Activated CD8-positive, alpha-beta memory T cell treated with anti-CD3 and anti-CD28 coated beads, Interleukin-2, amount 50 U/mL, for 48 hours (primary cell): Measurements from ENCODE around the gene CASP1.
"Not testable (repeated sequence)": the region's sequence is repeated elsewhere in the genome, so short reads cannot be mapped to it uniquely, and the experiment has no call there.

Source experiments
- DNase-seq: peaks from one replicate; pipeline ENCODE4 v3.0.0-alpha.2; 2020

Gene CASP1

DNA sequence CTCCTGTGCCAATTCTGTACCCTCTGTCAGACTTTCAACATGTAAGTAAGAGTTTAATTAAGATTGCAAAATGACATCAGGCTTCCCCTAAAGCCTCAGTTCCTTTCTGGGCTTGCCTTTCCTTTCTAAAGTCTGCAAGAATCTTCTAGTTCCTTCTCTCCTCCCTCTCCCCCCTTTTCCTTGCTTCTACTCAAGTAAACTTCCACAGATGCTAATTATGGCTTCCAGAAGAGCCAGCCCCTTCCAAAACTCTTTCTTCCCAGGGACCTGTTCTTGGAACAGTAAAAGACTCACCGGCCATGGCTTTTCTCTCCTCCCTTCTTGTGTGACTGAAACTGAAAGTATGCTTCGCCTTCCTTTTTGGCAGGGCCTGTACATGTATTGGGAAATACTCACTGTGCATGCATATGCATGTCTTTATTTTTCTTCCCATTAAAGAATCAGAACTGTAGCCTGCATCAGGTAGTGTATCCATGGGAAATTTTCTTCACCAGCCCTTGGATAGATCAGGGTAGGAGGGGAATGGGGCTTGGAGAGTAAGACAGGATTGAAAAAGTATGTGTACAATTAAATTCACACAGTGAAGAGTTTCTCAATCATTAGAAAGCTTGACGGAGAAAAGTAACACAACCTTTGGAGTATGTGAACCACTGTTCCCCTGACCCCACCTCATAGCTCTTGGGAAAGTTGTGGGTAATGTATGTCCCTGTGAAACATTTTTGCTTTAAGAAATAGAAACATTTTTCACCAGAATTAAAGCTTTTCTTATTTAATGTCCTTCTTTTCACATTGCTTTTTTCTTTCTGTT, at the start of gene CASP1:
Gene CASP1, minus strand, starts transcription at position 332 of the 808 bp plus-strand sequence. Its CDS starts 31 bp downstream, at position 301.
- no peak for DNase-seq

DNA sequence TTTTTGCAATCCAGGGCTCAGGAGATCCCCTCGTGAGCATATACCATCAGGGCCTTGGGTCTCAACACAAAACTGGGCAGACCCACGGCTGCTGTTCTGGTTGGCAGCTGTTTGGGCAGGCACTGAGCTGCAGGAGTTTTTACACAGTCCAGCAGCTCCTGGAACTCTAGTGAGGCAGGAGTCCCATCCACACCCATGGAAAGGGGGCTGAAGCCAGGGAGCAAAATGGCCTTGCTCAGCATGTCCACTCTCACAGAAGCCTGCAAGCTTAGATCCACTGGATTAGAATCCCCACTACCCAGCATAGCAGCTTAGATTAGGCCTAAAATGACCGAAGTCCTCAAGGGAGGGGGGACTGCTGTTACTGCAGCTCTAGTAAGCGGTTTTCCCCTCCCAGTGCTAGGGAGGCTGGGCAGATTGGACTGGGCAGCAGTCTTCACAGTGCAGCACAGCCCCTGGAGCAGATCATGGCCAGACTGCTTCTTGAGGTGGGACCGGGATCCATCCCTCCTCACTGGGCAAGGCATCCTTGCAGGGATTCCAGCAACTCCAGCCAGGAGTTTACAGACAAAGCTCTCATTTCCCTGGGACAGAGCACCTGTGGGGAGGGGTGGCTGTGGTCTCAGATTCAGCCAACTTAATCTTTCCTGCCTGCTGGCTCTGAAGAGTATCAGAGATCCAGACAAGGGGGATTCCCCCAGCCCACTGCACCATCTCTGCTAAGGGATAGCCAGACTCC, 46.6 kb upstream of the CASP1 start:
- no peak for DNase-seq

DNA sequence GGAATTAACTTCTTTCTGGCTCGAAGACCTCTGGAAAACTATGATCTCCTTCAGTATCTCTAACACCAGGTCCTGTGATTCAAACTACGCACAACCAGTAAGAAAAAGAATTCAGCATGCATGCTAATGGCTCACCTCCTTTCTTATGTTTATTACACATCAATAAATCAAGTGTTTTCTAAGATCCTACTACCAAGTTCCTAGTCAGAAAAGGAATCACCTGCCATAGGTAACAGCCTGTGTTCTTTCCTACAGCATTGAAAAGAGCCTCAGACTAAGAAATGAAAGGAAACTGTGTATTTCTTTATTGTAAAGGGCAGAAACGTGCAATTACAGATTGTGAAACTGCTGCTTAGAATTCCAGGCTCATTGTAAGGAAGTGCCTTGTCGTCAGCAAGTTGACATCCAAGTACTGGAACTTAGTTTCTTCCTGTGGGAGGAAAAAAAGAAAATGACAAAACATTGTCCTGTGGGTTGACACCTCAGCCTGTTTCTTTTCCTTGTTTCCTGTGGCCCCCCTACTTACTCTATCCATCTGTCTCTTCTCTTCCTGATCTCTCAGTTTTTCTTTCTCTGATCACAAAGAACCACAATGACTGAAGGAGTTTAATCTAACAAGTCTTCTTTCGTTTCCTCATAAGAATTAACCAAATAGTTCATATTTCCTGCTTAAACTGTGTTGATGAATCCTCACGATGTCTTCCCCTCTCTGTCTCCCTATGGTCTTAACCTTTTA, 45.4 kb upstream of the CASP1 start:
- DNase-seq = not testable (repeated sequence)

DNA sequence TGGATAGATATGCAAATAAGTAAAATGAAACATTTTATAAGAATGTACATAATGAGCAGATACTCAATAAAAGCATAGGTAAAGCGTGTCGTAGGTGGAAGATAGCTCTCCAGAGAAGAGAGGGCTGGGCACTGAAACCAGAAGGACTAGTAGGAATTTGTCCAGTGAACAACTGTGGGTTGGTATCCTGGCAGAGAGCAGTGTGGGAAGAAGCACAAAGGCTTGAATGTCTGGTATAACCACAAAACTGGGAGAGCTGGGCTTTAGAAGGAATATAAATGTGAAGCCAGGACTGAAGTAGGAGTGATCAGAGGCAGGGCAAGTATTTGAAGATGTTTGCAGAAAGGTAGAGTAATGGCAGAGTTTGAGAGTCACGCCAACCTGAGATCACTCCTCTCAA, 43.3 kb upstream of the CASP1 start:
- DNase-seq = no peak

DNA sequence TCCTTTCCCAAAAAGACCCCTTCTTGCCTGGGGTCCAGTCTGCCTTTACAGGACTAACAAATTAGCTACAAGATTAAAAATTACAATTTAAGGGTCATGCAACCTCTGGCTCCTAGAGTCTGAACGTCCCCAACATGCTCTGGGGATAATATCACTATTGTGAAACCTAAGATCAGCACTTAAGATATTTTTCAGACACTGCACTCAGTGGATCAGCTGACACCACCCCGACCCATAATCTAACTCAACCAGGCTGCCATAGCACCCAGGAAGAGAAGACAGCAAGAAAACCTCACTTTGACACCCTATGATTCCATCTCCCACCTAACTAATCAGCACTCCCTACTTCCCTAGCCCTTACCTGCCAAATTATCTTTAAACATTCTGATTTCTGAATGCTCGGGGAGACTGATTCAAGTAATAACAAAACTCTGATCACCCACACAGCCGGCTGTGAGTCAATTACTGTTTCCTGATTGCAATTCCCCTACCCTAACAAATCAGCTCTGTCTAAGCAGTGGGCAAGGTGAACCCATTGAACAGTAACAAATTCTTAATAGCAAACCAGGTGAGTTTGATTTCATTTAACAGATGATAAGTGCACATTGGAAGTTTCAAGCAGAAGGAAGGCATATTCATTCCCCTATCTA, 42.3 kb upstream of the CASP1 start:
- not testable (repeated sequence) for DNase-seq

DNA sequence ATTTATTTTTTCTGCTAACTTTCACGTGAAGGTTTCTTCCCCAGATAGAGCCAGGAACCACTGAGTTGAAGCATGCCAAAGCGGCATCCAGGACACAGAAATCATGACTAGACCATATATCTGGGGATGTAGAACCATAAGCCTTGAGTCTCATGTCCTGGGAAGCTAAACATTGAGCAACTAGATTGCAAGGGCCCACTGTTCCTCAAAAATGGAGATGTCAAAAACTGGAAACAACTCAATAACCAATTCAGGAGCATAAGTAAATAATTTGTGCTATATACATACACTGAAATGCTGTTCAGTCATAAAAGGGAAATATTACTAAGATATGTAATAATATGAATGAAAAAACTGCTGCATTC, 39.2 kb upstream of the CASP1 start:
- no peak for DNase-seq

DNA sequence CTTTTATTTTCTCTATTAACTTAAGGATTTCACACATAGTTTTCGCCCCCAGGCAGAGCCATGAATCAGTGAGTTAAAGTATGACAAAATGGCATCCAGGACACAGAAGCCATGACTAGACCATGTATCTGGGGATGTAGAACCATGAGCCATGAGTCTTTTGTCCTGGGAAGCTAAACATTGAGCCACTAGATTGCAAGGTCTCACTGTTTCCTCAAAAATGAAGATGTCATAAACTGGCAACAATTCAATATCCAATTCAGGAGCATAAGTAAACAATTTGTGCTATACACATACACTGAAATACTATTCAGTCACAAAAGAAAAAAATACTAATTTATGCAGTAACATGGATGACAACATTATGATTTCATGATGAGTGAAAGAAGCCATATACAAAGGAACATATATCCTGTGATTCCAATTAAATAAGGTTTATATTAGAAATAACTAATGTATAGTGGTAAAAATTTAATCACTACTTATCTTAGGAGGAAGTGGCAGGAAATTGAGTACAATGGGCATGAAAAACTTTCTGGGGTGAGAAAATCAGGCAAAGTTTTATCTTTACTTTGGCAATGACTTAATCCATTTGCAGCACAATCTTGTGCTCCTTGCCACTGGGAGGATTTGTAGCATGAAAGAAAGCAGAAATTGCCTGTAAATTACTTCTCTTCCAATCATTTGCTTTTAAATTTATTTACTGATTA, 38.7 kb upstream of the CASP1 start:
- DNase-seq = no peak

DNA sequence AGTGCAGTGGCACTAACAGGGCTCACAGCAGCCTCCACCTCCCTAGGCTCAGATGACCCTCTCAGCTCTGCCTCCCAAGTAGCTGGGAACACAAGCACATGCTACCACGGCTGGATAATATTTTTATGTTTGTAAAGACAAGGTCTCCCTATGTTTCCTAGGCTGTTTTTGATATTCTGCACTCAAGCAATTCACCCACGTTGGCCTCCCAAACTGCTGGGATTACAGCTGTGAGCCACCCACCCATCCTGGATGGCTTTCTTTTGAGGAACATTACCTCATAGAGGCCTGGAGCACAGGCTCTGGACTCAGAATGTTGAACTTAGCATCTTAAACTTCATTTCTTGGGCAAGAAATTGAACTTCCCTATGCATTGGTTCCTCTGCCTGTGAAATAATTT, 37.1 kb upstream of the CASP1 start:
- DNase-seq = not testable (repeated sequence)

DNA sequence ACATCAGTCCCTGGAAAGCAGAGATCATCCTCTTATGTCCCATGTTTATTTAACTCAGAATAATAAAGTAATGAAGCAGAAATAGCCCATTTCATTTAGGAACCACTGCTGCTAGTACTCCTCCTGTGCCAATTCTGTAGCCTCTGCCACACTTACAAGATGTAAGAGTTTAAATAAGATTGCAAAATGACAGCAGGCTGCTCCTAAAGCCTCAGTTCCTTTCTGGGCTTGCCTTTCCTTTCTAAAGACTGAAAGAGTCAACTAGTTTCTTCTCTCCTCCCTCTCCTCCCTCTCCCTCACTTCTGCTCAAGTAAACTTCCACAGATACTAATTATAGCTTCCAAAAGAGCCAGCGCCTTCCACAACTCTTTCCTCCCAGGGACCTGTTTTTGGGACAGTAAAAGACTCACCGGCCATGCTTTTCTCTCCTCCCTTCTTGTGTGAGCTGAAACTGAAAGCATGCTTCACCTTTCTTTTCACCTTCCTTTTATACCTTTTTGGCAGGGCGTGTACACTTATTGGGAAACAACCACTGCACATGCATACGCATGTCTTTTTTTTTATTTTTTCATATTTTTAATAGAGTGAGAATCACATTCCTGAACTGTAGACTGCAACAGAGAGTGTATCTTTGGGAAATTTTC, 36.3 kb upstream of the CASP1 start:
- DNase-seq = no peak

DNA sequence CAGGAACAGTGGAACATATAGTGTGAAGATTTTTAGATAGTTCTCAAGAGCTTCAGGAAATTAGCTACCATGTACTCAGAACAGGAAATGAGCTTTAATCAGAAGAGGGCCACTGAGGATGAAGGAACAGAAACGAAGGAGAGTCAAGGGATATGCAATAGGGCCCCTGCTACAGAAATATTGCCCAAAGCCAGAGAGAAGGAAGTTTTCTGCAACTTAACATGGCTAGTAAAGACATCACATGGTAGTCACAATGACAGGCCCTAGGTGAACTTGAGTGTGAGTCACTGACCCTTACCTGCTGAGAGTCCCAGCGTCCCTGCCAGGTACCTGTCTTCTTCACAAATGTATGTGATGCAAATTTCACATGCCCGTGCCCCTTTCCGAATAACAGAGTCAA, 35.4 kb upstream of the CASP1 start:
- no peak for DNase-seq

DNA sequence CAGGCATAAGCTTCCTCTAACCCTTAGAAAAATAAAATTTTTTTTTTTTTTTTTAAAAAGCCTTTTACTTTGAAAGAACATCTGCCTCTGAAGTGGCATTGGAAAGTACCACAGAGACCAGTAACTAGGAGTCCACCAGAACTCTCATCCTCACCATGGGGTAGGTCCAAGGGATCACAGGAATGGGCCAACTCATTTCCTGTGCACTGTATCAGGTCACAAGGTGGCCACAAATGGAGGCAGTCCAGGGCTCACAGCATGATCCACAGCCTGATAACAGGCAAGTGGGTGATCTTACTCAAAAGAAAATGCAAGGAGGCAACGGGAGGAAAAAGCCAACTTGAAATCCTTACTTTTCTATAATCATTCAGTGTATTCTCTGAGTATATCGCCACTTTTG, 34.8 kb upstream of the CASP1 start:
- DNase-seq = not testable (repeated sequence)

DNA sequence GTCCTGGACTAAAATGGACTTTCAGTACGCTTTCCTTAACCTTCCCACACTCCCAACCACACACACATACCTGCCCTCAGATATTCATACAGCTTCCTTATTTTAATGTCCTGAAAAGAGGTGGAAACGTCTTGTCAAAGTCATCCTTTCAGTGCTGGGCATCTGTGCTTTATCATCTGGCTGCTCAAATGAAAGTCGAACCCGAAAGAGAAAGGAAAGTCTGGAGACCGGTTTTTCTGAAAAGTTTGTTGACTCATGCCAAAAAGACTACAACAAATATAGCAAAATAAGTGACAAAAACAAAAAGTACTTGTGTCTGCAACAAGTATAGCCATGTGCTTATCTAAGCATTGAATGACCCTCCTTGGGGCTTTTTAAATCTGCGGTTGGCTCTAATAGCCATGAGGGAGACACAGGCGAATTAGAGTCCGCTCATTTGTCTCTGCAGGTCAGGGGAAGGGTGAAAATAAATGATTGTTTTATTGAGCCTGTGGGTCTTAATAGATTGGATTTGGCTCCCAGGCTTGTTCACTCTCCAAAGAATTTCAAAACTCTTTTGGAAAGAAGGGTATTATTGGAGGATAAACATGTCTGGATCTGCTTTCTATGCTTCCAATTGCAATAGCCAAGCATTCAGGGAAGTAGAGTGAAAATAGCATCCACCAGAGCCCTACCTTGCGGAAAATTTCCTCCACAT, 28.4 kb upstream of the CASP1 start:
- DNase-seq = not testable (repeated sequence)

DNA sequence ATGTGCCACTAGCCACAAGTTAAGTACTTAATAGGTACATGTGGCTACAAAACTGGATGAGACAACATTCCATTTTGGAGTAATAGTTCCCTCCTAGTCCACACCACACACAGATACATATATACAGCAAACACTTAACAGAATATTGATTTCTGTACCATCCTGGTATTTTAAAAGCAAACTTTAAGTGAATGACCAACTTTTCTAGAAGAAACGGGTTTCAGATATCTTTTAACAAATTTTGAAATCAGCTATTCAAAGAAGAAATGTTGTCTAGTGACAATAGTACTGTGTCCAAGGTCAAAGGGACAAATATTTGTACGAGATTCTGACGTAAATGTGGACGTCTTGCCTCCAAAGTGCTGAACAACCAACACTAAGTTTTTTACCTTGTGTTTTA, 22.5 kb upstream of the CASP1 start:
- no peak for DNase-seq

DNA sequence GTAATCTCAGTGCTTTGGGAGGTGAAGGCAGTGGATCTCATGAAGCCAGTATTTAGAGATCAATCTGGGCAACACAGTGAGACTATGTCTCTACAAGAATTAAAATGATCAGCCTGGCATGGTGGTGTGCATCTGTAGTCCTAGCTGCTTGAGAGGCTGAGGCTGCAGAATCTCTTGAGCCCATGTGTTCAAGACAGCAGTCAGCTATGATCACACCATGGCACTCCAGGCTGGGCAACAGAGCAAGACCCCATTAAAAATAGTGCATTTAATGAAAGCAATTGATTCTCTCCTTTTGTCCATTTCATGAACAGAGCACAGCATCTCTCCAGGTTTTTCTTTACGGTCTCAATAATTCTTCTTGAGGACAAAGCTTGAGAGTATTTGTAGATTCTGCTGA, 21.5 kb upstream of the CASP1 start:
- no peak for DNase-seq

DNA sequence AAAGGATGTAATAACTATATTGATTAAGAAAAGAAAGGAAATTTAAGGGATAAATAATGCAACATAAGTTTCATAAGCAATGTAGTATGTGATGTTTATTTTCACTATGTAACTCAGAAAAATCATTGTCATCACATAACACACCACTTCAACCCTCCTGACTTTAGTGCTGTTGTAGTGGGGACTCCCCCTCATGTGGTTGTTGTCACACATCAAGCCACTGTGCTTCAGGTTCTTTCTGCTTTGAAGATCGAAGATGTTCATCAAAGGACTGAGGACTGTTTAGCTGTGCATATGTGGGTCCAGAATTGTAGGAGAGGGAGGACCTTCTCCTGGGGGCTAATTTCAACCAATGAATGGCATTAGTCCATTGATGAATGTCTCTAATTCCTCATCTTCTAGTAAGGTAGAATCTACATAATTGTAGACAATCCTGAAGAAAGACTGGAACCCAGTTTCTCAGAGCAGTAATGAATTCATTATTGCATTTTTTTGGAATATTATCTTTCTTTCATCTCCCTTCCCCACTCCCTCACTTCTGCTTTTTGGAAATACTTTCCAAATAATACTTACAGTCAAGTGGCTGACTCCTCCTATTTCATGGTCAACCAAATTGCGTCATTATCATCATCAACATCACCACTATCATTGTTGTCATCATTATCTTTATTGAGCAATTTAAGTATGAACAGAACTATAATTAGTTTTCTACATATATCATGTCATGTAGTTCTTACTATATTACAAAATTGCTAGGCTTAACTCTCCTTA, 20.0 kb upstream of the CASP1 start:
- no peak for DNase-seq

DNA sequence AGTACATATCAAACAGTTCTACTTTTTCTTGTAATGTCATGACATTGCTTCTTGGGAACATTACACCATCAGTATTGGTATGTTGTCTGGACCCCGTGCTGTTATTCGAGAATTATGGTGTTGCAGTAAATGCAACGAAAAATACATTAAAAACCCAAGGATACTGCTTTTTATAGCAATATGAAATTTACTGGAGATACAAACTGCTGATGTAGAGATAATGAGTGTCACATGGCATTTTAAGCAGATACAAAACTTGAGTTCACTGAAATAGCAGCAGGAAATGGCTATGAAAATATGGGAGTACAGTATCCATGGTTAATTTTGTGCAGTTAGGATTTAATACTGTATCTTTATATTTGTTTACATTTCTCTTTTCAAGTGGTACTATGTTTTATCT, 17.5 kb upstream of the CASP1 start:
- no peak for DNase-seq

DNA sequence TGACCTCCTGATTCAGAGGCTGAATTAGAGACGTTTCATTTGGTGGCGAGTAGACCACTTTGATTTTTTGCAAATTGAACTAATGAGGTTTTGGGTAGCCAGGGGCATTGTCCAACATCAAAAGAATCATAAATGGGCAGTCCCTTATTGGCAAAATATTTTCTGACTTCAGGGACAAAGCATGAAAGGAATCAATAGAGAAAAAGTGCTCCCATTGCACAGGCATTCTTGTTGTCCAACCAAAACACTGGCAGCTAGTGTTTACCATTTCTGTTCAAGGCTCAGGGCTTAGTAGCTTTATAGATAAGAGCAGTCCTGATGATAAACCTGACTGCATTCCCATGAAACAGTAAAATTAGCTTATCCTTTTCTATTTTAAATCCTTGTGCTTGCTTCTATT, 16.6 kb upstream of the CASP1 start:
- no peak for DNase-seq

DNA sequence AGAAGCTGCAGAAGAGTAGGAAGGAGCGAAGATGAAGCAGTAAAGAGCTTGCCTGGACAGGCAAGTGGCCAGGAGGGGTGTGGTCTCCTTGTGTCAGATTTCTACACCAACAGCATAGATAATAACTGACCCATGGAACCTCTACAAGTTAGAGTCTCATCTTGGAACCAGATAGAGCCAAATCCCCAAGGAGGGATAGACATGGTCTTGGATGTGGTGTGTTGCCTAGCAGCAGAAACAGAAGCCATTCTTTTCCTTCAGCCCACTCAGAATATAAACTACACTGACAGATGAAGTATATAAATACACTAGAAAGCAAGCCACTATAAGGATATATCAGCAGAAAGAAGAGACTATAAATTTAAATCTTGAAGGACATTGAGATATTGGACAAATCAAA, 14.5 kb upstream of the CASP1 start:
- DNase-seq = no peak

DNA sequence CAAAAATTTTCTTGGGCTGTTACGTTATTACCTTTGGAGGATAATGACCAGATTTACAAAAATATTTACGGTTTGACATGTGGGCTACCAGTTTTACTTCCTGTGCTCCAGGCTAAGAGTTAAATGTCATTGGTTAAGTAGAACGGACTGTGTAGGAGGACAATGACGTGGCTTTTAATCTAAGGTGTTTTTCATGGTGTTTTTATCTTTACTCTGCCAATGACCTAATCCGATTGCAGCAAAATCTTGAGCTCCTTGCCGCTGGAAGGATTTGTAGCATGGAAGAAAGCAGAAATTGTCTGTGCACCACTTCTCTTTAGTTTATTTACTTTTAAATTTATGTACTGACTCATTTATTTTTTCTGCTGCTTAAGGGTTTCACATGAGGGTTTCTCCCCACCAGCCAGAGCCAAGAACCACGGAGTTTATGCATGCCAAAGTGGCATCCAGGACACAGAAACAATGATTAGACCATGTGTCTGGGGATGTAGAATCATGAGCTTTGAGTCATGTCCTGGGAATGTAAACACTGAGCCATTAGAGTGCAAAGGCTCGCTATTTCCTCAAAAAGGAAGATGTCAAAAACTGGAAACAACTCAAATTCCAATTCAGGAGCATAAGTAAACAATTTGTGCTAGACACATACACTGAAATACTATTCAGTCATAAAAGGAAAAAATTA, 12.1 kb upstream of the CASP1 start:
- DNase-seq = no peak
